ENCODE results near the gene SND1.

SND1 gene

DNA sequence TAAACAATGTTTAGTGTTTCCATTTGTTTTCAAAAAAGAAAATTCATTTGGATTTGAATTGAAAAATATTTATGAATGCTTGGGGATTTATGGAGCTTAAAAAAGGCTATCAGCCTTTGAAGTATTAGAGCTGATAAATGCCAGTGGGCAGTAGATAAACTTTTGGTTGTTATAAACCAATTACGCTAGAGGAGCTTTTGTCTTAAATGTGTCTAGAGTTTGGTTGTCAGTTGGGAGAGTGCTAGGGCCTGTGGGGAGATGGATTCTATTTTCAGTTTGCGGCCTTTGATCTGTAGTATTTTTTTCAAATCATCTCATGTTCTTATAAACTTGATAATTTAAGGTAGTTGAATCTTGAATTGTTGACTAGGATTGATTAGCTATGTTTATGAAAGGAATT is 104.0 kb downstream of the SND1 start:
- H3K27me3 ChIP-seq (ENCODE audit: insufficient read depth, poor library complexity, severe bottlenecking), result no peaks in the 10 kb centered on the region
- TF ChIP-seq, protein P1, sequence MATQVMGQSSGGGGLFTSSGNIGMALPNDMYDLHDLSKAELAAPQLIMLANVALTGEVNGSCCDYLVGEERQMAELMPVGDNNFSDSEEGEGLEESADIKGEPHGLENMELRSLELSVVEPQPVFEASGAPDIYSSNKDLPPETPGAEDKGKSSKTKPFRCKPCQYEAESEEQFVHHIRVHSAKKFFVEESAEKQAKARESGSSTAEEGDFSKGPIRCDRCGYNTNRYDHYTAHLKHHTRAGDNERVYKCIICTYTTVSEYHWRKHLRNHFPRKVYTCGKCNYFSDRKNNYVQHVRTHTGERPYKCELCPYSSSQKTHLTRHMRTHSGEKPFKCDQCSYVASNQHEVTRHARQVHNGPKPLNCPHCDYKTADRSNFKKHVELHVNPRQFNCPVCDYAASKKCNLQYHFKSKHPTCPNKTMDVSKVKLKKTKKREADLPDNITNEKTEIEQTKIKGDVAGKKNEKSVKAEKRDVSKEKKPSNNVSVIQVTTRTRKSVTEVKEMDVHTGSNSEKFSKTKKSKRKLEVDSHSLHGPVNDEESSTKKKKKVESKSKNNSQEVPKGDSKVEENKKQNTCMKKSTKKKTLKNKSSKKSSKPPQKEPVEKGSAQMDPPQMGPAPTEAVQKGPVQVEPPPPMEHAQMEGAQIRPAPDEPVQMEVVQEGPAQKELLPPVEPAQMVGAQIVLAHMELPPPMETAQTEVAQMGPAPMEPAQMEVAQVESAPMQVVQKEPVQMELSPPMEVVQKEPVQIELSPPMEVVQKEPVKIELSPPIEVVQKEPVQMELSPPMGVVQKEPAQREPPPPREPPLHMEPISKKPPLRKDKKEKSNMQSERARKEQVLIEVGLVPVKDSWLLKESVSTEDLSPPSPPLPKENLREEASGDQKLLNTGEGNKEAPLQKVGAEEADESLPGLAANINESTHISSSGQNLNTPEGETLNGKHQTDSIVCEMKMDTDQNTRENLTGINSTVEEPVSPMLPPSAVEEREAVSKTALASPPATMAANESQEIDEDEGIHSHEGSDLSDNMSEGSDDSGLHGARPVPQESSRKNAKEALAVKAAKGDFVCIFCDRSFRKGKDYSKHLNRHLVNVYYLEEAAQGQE (IDR thresholded peaks at IDR 0.05; ENCODE audit: insufficient replicate concordance, low read depth), result no peak
- TF ChIP-seq GABPA (IDR thresholded peaks at IDR 0.05; ENCODE audit: low read depth), result no peak
- TF ChIP-seq, protein P2, sequence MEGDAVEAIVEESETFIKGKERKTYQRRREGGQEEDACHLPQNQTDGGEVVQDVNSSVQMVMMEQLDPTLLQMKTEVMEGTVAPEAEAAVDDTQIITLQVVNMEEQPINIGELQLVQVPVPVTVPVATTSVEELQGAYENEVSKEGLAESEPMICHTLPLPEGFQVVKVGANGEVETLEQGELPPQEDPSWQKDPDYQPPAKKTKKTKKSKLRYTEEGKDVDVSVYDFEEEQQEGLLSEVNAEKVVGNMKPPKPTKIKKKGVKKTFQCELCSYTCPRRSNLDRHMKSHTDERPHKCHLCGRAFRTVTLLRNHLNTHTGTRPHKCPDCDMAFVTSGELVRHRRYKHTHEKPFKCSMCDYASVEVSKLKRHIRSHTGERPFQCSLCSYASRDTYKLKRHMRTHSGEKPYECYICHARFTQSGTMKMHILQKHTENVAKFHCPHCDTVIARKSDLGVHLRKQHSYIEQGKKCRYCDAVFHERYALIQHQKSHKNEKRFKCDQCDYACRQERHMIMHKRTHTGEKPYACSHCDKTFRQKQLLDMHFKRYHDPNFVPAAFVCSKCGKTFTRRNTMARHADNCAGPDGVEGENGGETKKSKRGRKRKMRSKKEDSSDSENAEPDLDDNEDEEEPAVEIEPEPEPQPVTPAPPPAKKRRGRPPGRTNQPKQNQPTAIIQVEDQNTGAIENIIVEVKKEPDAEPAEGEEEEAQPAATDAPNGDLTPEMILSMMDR (IDR thresholded peaks at IDR 0.05; ENCODE audit: insufficient read depth, low read length), result no peak
- TF ChIP-seq POLR2AphosphoS5 (IDR thresholded peaks at IDR 0.05; ENCODE audit: low read depth), result no peak
- no peak for TF ChIP-seq SPI1 (IDR thresholded peaks at IDR 0.05; ENCODE audit: borderline replicate concordance, low read depth)
- H3K27ac ChIP-seq (replicated peaks), result no peak overlapping the region
- H3K4me3 ChIP-seq (replicated peaks; ENCODE audit: insufficient read depth, low read length), result no peak overlapping the region
- no peak for DNase-seq (ENCODE audit: low read depth in 1 of 2, low spot score in 1 of 2)

DNA sequence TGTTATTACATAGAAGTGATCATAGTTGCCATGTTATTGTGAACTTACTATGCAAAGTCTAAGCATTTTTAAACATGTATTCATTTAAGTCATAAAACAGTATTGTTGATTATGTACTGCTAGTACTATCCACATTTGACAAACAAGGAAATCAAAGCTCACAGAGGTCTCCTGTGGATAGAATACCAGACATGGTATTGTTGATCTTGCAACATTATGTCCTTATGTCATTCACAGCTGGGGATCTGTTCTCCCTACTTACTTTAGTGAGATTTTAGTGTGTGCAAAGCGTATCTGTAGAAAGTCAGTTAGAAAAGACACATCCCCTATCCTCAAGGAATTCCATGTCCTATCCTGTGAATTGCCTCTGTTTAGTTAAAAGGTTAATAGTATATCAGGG is 106.1 kb downstream of the SND1 start:
- Histone ChIP-seq H3K27ac (replicated peaks) (no peak overlapping the region), H3K27me3 (ENCODE audit: insufficient read depth, poor library complexity, severe bottlenecking) (no peaks in the 10 kb centered on the region), H3K4me3 (replicated peaks; ENCODE audit: insufficient read depth, low read length) (no peak overlapping the region)
- TF ChIP-seq, protein P1 (IDR thresholded peaks at IDR 0.05; ENCODE audit: insufficient replicate concordance, low read depth), result no peak
- TF ChIP-seq GABPA (IDR thresholded peaks at IDR 0.05; ENCODE audit: low read depth) (no peak), SPI1 (IDR thresholded peaks at IDR 0.05; ENCODE audit: borderline replicate concordance, low read depth) (no peak), POLR2AphosphoS5 (IDR thresholded peaks at IDR 0.05; ENCODE audit: low read depth) (no peak)
- TF ChIP-seq, protein P2 (IDR thresholded peaks at IDR 0.05; ENCODE audit: insufficient read depth, low read length), result no peak
- DNase-seq (ENCODE audit: low read depth in 1 of 2, low spot score in 1 of 2), result no peak

GRCh38 chr7:127758845-127759244 is 106.9 kb downstream of the SND1 start:
- Histone ChIP-seq H3K27me3 (ENCODE audit: insufficient read depth, poor library complexity, severe bottlenecking) (no peaks in the 10 kb centered on the region), H3K4me3 (replicated peaks; ENCODE audit: insufficient read depth, low read length) (no peak overlapping the region), H3K27ac (replicated peaks) (no peak overlapping the region)
- TF ChIP-seq, protein P2 (IDR thresholded peaks at IDR 0.05; ENCODE audit: insufficient read depth, low read length), result no peak
- TF ChIP-seq SPI1 (IDR thresholded peaks at IDR 0.05; ENCODE audit: borderline replicate concordance, low read depth), result no peak
- TF ChIP-seq, protein P1 (IDR thresholded peaks at IDR 0.05; ENCODE audit: insufficient replicate concordance, low read depth), result no peak
- no peak for TF ChIP-seq GABPA (IDR thresholded peaks at IDR 0.05; ENCODE audit: low read depth)
- no peak for DNase-seq (ENCODE audit: low read depth in 1 of 2, low spot score in 1 of 2)

Data from HL-60 (cell line).